Peyer's patch (tissue), 4 donors: Measurements from ENCODE around the gene FANCI. TPM values are rescaled to one million over a fixed set of nuclear protein-coding genes. Genes with fewer than 3 reads are reported as not detected.
A peak's percentile ranks its signal among the peaks of the same experiment; 100 is the strongest.

Experiments
- DNase-seq, 3 donors: peaks; one replicate each; pipeline ENCODE4 v3.0.0-alpha.2; 2017 to 2019
- H3K27ac ChIP-seq, 4 donors: fragments of 200-600 bp; sonication (generic); one replicate each; pipeline ENCODE4 v1.5.1; 2016 to 2019
- H3K27me3 ChIP-seq, 2 donors: fragments of 200-600 bp; sonication (generic); one replicate each; pipeline ENCODE4 v1.5.1; 2019
- H3K36me3 ChIP-seq, 3 donors: fragments of 200-600 bp; sonication (generic); one replicate each; pipeline ENCODE4 v1.5.1; 2016 to 2019
- H3K4me1 ChIP-seq, 4 donors: fragments of 200-600 bp; sonication (generic); one replicate each; pipeline ENCODE4 v1.5.1; 2016 to 2019
- H3K4me3 ChIP-seq, 4 donors: fragments of 200-600 bp; sonication (generic); 1 replicate in 3 of 4; 2 replicates in 1 of 4; pipeline ENCODE4 v1.5.1; 2016 to 2019; ENCODE audit warnings: mild to moderate bottlenecking in 1 of 4
- H3K9me3 ChIP-seq, 4 donors: fragments of 200-600 bp; sonication (generic); one replicate each; pipeline ENCODE4 v1.5.1; 2016 to 2019; ENCODE audit warnings: mild to moderate bottlenecking in 1 of 4
- CTCF ChIP-seq, 6 experiments: fragments of 450-650 bp in 4 of 6; fragments of 200-600 bp in 2 of 6; sonication (generic) in 1 of 6; IDR thresholded peaks; one replicate each; pipeline ENCODE4 v1.5.1; 2017 to 2019; ENCODE audit warnings: antibody characterized with exemption in 6 of 6, mild to moderate bottlenecking in 3 of 6, moderate library complexity in 1 of 6
- POLR2A ChIP-seq, 2 donors: fragments of 450-650 bp; IDR thresholded peaks; one replicate each; pipeline ENCODE4 v1.5.1; 2017; ENCODE audit warnings: antibody characterized with exemption in 2 of 2, mild to moderate bottlenecking in 2 of 2, moderate library complexity in 2 of 2
- total RNA-seq, 4 donors: library from RNA; depleted of rRNA; stranded (reverse); fragments of >200 nt; gene quantifications; one replicate each; pipeline ENCODE4 v1.1.0, GENCODE V29; 2016

FANCI gene
- total RNA-seq, 4 donors from 2014 or later = 5.6 to 75.9 (median 10.8) TPM

- H3K9me3 ChIP-seq = no peaks in the 10 kb centered on the region
- H3K4me1 ChIP-seq = peaks cover 6 to 25% (median 15%) of the 10 kb centered on the region in 4 donors
- H3K27me3 ChIP-seq = peaks cover 0 to 76% of the 10 kb centered on the region in 2 donors
- no peaks in the 10 kb centered on the region for H3K36me3 ChIP-seq
- no peak for TF ChIP-seq CTCF (IDR thresholded peaks at IDR 0.05)
- no peak for TF ChIP-seq POLR2A (IDR thresholded peaks at IDR 0.05)
- no peak overlapping the region for H3K27ac ChIP-seq
- DNase-seq = no peak
- H3K4me3 ChIP-seq = peak overlapping the region in 2 of 4 donors; percentile 8 to 16
These were observed 118.7 kb downstream of the FANCI start for GRCh38 chr15:89362203-89363101.

GRCh38 chr15:89363133-89363532, 119.4 kb downstream of the FANCI start:
- H3K9me3 ChIP-seq = no peaks in the 10 kb centered on the region
- H3K36me3 ChIP-seq = no peaks in the 10 kb centered on the region
- no peak overlapping the region for H3K4me3 ChIP-seq
- DNase-seq = no peak
- TF ChIP-seq POLR2A (IDR thresholded peaks at IDR 0.05) (no peak), CTCF (IDR thresholded peaks at IDR 0.05) (no peak)
- peaks cover 0 to 78% of the 10 kb centered on the region in 2 donors for H3K27me3 ChIP-seq
- no peak overlapping the region for H3K27ac ChIP-seq
- H3K4me1 ChIP-seq = peaks cover 6 to 31% (median 15%) of the 10 kb centered on the region in 4 donors

- no peak overlapping the region for H3K4me3 ChIP-seq
- peaks cover 0 to 85% of the 10 kb centered on the region in 2 donors for H3K27me3 ChIP-seq
- peaks cover 6 to 31% (median 13%) of the 10 kb centered on the region in 4 donors for H3K4me1 ChIP-seq
- DNase-seq = no peak
- H3K36me3 ChIP-seq = no peaks in the 10 kb centered on the region
- TF ChIP-seq POLR2A (IDR thresholded peaks at IDR 0.05) = no peak
- no peak for TF ChIP-seq CTCF (IDR thresholded peaks at IDR 0.05)
- H3K9me3 ChIP-seq = no peaks in the 10 kb centered on the region
- H3K27ac ChIP-seq = no peak overlapping the region
These were observed 120.0 kb downstream of the FANCI start for GRCh38 chr15:89363770-89364169.

GRCh38 chr15:89364341-89364740, 120.6 kb downstream of the FANCI start:
- no peak for DNase-seq
- TF ChIP-seq CTCF (IDR thresholded peaks at IDR 0.05) (no peak), POLR2A (IDR thresholded peaks at IDR 0.05) (no peak)
- H3K4me3 ChIP-seq = no peak overlapping the region
- peaks cover 1 to 25% (median 7%) of the 10 kb centered on the region in 4 donors for H3K4me1 ChIP-seq
- H3K9me3 ChIP-seq = no peaks in the 10 kb centered on the region
- H3K27ac ChIP-seq = no peak overlapping the region
- peaks cover 0 to 86% of the 10 kb centered on the region in 2 donors for H3K27me3 ChIP-seq
- no peaks in the 10 kb centered on the region for H3K36me3 ChIP-seq

GRCh38 chr15:89364741-89365450, 121.1 kb downstream of the FANCI start:
- Histone ChIP-seq H3K9me3 (no peaks in the 10 kb centered on the region), H3K27ac (no peak overlapping the region), H3K4me1 (peaks cover 0 to 23% (median 7%) of the 10 kb centered on the region in 4 donors), H3K4me3 (no peak overlapping the region), H3K36me3 (no peaks in the 10 kb centered on the region), H3K27me3 (peaks cover 0 to 85% of the 10 kb centered on the region in 2 donors)
- DNase-seq = no peak
- TF ChIP-seq CTCF (IDR thresholded peaks at IDR 0.05) (no peak), POLR2A (IDR thresholded peaks at IDR 0.05) (no peak)
